ENCODE results near the gene ZBTB1.
"Not testable (repeated sequence)": the region's sequence is repeated elsewhere in the genome, so short reads cannot be mapped to it uniquely, and the experiment has no call there.

ZBTB1 gene

DNA sequence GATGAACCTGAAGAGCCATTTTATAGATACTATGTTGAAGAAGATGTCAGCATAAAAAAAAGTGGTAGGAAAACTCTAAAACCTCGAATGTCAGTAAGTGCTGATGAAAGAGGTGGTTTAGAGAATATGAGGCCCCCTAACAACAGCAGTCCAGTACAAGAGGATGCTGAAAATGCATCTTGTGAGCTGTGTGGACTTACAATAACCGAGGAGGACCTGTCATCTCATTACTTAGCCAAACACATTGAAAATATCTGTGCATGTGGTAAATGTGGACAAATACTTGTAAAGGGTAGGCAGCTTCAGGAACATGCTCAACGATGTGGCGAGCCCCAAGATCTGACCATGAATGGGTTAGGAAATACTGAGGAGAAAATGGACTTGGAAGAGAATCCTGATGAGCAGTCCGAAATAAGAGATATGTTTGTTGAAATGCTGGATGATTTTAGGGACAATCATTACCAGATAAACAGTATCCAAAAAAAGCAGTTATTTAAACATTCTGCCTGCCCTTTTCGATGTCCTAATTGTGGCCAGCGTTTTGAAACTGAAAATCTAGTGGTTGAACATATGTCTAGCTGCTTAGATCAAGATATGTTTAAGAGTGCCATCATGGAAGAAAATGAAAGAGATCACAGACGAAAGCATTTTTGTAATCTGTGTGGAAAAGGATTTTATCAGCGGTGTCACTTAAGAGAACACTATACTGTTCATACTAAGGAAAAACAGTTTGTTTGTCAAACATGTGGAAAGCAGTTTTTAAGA lies 18.2 kb downstream of the ZBTB1 start:
- DNase-seq (ENCODE audit: low read depth in 4 of 4, low spot score in 1 of 4), result no peak

DNA sequence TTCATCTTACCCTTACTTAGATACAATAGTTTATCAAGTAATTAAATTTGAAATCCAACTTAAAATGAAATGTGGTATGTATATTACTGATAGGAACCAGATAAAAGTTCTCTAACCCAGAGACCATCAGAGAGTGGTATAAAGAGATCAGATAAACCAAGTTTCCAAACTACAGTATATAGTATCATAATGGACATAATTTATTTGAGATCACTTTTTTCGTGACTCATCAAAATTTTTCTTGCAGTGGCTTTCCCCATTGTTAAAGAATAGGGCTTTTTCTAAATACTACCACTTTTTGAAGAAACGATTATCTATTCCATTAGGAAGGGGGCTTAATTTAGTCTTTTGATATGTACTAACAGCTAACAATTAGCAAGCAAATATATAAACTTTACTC lies 20.8 kb downstream of the ZBTB1 start:
- no peak for DNase-seq (ENCODE audit: low read depth in 4 of 4, low spot score in 1 of 4)

DNA sequence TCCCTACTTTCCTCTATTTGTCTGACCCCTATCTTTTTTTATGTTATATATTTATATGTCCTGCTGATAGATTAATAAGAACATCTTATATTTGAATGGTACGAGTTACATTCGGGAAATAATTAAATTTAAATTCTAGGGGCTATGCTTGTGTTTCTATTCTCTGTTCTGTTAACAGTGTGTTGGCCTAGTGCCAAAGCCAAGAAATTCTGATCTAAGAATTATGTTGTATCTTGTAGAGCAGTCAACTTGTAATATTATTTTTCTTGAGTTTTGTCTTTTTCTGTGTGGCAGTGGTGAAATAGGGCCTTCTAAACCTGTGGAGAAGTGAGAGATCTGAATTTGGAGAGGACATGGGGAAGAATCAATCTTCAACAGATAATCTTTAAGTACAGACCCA lies 27.0 kb downstream of the ZBTB1 start:
- DNase-seq (ENCODE audit: low read depth in 4 of 4, low spot score in 1 of 4), result no peak

DNA sequence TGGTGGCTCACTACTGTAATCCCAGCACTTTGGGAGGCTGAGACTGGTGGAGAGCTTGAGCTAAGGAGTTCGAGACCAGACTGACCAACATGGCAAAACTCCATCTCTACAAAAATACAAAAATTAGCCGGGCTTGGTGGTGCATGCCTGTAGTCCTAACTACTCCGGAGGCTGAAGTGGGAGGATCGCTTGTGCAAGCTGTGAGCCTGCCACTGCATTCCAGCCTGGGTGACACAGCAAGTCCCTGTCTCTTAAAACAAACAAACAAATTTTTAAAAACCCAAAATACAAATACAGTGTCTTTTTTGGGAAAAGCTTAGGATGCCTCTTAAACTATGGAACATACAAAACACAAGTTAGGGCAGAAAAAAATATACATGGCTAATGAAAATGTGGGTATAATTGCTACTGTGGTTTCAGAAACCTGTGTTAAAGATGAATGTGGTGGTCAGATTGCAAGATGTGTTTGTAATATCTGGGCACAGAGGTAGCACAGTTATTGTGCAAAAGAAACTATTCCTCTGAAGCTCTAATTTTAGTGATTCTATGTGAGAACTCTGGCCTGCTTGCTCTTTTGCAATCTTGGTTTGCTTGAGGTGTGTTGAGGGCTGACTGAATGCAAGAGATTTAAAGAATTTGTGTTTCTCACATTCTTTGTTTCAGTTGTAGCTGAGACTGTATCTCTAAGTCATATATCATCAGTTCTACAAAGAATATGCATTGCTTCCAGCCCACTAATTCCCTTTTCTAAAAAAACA lies 32.1 kb downstream of the ZBTB1 start:
- DNase-seq (ENCODE audit: low read depth in 4 of 4, low spot score in 1 of 4), result no peak

DNA sequence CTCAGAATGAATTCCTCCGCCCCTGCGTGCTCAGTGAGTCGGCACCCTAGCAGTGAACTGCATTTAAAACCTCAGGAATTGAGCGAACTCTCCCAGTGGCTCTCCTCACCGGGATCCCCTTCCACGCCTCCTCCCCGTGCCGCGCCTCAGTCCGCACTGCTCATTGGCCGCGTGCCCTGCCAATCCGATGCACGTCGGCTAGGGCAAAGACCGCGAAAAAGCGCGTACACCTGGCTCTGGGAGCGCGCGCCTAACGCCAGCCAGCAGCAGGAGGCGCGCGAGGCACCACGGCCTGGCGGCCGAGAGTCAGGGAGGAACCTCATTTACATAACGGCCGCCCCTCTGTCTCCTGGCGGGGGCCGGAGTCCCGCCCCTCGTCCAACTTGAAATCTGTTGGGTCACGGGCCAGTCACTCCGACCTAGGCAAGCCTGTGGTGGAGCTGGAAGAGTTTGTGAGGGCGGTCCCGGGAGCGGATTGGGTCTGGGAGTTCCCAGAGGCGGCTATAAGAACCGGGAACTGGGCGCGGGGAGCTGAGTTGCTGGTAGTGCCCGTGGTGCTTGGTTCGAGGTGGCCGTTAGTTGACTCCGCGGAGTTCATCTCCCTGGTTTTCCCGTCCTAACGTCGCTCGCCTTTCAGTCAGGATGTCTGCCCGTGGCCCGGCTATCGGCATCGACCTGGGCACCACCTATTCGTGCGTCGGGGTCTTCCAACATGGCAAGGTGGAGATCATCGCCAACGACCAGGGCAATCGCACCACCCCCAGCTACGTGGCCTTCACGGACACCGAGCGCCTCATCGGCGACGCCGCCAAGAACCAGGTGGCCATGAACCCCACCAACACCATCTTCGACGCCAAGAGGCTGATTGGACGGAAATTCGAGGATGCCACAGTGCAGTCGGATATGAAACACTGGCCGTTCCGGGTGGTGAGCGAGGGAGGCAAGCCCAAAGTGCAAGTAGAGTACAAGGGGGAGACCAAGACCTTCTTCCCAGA lies 35.9 kb downstream of the ZBTB1 start, which contains the start of gene HSPA2:
TSS of gene HSPA2 (plus strand) at position 534 of the 995 bp plus-strand sequence. CDS start at position 643, 109 bp downstream.
- DNase-seq (ENCODE audit: low read depth in 4 of 4, low spot score in 1 of 4), result peak; percentile 78 to 95 (median 90)

DNA sequence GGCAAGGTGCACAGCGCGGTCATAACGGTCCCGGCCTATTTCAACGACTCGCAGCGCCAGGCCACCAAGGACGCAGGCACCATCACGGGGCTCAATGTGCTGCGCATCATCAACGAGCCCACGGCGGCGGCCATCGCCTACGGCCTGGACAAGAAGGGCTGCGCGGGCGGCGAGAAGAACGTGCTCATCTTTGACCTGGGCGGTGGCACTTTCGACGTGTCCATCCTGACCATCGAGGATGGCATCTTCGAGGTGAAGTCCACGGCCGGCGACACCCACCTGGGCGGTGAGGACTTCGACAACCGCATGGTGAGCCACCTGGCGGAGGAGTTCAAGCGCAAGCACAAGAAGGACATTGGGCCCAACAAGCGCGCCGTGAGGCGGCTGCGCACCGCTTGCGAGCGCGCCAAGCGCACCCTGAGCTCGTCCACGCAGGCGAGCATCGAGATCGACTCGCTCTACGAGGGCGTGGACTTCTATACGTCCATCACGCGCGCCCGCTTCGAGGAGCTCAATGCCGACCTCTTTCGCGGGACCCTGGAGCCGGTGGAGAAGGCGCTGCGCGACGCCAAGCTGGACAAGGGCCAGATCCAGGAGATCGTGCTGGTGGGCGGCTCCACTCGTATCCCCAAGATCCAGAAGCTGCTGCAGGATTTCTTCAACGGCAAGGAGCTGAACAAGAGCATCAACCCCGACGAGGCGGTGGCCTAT lies 36.8 kb downstream of the ZBTB1 start:
- no peak for DNase-seq (ENCODE audit: low read depth in 4 of 4, low spot score in 1 of 4)

DNA sequence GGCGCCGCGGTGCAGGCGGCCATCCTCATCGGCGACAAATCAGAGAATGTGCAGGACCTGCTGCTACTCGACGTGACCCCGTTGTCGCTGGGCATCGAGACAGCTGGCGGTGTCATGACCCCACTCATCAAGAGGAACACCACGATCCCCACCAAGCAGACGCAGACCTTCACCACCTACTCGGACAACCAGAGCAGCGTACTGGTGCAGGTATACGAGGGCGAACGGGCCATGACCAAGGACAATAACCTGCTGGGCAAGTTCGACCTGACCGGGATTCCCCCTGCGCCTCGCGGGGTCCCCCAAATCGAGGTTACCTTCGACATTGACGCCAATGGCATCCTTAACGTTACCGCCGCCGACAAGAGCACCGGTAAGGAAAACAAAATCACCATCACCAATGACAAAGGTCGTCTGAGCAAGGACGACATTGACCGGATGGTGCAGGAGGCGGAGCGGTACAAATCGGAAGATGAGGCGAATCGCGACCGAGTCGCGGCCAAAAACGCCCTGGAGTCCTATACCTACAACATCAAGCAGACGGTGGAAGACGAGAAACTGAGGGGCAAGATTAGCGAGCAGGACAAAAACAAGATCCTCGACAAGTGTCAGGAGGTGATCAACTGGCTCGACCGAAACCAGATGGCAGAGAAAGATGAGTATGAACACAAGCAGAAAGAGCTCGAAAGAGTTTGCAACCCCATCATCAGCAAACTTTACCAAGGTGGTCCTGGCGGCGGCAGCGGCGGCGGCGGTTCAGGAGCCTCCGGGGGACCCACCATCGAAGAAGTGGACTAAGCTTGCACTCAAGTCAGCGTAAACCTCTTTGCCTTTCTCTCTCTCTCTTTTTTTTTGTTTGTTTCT lies 37.6 kb downstream of the ZBTB1 start:
- no peak for DNase-seq (ENCODE audit: low read depth in 4 of 4, low spot score in 1 of 4)

DNA sequence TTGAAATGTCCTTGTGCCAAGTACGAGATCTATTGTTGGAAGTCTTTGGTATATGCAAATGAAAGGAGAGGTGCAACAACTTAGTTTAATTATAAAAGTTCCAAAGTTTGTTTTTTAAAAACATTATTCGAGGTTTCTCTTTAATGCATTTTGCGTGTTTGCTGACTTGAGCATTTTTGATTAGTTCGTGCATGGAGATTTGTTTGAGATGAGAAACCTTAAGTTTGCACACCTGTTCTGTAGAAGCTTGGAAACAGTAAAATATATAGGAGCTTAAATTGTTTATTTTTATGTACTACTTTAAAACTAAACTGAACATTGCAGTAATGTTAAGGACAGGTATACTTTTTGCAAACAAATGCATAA lies 38.2 kb downstream of the ZBTB1 start:
- DNase-seq (ENCODE audit: low read depth in 4 of 4, low spot score in 1 of 4), result no peak

DNA sequence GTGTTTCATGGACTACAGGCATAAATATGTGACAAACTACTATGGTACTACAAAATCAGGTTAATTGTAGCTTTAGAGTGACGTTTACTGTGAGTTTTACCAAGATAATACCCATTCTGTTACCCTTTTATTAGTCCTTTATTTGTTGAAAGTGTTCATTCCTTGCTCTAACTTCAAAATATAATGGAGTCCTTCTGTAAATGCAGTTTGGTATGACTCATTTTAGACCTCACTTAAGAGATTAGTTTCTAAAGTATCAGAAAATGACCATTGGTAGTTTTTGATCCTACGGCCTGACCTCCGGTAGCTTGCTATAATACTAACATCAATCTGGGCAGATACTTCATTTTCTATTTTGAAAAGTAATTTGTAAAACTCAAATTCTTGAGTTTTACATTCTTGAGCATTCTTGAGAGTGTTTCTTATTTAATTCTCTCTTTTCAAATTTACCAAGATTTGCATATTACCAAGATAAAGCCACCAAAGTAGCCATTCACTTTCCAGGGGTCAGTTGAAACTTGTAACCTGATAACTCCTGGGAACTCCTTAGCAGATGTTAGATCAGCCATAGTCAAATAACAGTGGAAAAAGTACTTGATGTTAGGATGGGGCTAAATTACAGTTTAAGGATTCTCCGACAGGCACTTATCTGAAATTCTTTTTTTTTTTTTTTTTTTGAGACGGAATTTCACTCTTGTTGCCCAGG lies 40.2 kb downstream of the ZBTB1 start:
- no peak for DNase-seq (ENCODE audit: low read depth in 4 of 4, low spot score in 1 of 4)

DNA sequence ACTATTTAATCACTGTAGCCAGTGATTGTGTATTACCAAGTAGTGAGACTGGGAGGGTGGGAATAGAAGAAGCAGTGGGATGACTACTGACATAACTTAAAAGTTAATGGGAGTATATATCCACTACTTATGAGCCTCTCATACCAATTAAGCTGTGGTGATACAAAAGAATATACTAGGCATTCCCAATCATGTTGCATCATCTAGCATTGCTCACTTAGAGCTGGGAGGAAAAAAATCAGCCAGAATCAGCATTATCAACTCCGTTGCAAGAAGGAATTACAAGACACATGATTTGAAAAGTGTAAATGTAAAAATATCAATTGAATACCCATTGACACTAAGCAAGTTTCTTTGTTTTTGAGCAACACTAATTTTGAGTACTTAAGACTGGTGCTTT lies 44.4 kb downstream of the ZBTB1 start:
- no peak for DNase-seq (ENCODE audit: low read depth in 4 of 4, low spot score in 1 of 4)

DNA sequence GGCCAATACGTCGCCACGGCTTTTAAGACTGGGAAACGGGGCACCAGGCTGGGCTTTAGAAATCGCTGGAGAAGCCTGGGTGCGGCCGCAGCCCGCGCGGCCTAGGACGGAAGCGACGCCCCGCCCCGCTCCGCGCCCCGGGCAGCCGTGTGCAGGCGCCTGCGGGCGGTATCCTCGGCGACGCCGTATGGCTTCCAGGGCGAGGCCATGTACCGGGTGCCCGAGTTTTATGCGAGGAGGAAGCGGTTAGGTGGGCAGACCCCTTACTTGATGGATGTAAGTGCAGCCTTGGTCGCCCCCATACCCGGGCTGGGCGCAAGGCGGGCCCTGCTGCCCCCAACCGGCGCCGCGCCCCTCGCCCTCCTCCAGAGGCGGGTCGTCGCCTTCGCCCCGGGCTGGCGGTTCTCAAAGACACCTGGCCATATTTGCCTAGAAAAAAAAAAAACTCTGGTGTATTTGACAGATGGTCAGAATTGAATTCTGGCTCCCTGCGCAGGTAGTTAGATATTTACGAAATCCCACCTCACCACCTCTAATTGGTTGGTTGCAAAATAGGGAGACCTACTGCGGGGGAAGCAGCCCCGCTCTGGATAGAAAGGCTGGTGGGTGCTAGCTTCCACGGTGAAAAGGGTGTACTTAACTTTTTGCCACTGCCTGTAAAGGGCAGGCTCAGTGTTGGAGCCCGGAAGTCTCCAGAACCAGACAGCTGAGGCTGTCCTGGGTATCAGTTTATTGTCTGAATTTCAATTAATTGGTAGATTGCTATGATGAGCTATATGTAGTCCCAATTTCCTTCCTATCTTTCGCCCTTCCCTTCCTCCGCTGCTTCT lies 45.4 kb downstream of the ZBTB1 start, which contains the start of gene PPP1R36:
TSS of gene PPP1R36 (plus strand) at position 171 of the 830 bp plus-strand sequence. CDS start at position 208, 37 bp downstream.
- DNase-seq (ENCODE audit: low read depth in 4 of 4, low spot score in 1 of 4), result peak in 1 of 4 experiments; percentile 37

DNA sequence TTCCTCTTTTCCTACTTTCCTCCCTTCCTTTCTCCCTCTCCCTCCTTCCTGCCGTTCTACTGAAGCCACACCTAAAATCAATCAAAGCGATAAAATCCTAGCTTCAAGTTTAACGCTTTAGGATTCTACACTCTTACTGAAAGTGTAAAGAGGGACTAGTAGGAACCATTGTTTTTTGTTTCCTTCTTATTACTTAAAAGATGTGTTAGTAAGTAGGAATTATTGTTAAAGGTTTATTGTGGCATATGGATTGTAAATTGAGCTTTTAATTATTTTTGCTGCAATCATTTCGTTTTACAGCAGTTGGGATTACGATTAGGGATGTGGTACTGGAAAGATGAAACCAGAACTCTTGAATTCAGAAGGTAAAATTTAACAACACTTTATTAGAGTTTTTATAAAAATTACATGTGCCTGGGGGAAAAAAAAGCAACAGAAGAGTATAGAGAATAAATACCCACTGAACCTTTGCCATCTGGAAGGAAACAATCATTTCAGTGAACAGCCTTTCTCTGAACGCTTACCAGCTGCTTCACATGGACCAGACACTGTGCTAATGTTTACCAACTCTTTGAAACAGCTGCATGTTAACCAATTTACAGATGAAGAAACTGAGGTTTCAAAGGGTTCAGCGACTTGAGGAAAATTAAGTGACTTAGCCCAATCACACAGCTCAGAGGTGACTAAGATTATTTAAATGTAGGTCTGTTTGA lies 46.2 kb downstream of the ZBTB1 start:
- no peak for DNase-seq (ENCODE audit: low read depth in 4 of 4, low spot score in 1 of 4)

DNA sequence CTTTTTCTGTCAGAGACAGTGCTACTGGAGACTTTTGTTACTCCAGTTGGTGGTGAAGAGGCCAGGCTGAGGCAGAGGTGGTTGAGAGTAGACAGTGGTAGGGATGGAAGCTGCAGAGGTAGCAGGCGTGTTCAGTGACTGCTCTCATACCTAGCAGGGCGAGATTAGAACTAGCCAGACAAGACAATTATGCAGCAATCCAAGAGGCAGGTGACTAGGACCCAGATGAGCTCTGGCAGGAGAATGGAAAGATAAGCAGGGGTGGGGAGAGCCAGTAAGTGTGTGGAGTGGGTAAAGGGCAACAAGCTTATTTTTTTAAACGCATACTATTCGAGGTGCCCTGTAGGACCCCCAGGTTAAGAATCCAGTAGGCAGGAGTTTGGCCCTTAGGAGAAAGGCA lies 50.0 kb downstream of the ZBTB1 start:
- DNase-seq (ENCODE audit: low read depth in 4 of 4, low spot score in 1 of 4), result no peak

DNA sequence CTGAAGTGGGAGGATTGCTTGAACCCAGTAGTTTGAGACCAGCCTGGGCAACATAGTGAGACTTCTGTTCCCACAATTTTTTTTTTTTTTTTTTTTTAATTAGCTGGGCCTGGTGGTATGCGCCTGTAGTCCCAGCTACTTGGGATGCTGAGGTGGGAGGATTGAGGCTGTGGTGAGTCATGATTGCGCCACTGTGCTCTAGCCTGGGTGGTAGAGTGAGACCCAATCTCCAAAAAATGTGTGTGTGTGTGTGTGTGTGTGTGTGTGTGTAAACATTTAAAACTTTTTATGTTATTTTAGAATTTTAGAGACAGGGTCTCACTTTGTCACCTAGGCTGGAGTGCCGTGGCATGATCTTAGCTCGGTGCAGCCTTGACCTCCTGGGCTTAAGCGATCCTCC lies 52.0 kb downstream of the ZBTB1 start:
- DNase-seq (ENCODE audit: low read depth in 4 of 4, low spot score in 1 of 4), result no peak

DNA sequence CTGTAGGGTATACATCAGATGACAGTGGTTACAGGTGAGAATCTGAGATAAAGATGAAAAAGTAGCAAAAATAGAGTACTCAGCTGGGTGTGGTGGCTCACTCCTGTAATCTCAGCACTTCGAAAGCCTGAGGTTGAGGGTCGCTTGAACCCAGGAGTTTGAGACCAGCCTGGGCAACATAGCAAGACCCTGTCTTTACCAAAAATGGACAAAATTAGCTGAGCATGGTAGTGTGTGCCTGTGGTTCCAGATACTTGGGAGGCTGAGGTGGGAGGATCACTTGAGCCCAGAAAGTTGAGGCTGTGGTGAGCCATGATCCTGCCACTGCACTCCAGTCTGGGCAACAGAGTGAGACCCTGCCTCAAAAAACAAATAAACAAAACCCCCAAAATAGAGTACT lies 53.6 kb downstream of the ZBTB1 start:
- DNase-seq (ENCODE audit: low read depth in 4 of 4, low spot score in 1 of 4), result not testable (repeated sequence)

DNA sequence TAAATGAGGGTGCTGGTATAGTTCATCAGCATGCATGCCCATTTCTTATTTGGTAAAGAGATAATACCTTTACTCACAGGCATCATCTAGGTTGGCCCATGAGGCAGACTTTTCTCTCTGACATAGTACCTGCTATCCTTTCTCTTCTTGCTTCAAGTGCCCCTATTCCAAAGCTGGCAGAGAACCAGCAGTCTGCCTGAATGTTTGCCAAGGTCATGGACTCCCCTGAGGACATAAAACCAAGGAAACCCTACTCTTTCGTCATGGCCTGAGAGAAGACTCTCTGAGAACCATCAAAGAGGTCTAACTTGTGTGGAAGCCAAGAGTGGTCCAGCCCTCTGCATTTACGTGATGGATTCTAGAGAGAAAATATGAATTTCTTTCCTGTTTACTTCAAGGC lies 57.1 kb downstream of the ZBTB1 start:
- no peak for DNase-seq (ENCODE audit: low read depth in 4 of 4, low spot score in 1 of 4)

DNA sequence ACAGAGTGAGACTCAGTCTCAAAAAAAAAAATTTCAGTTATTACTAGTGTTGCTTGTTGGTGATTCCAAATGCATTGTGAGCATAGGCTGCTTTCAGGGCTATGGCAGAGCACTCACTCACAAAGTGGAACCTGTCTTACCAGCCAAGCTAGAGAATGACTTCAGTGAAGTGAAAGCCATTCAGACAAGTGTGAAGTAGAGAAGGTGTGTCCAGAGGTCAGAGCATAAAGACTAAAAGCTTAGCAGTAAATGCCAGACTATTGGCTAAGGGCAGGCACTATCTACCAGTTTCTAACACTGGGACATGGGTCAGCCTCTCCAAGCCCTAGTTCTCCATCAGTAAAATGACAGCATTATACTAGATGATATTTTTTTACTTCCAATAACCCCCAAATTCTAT lies 57.9 kb downstream of the ZBTB1 start:
- no peak for DNase-seq (ENCODE audit: low read depth in 4 of 4, low spot score in 1 of 4)

DNA sequence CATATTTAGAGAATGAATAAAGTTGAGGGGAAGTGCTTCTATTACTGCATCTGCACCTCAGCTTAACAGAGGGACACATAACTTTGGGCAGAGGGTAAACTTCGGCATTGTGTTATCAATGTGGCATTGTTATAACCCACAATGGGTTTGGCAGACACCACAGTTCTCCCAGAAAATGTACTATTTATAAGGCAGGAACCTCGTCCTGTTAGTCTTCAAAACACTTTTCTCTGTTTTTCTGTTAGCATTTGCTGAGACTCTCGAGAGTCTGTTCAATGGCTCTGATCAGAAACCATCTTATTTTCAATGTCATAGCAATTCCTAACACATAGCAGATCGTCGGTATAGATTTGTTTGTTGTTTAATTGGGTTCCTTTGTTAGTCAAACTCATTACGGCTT lies 59.1 kb downstream of the ZBTB1 start:
- no peak for DNase-seq (ENCODE audit: low read depth in 4 of 4, low spot score in 1 of 4)
